NCI-H2196 (cell line): ENCODE data around the gene SERINC5.

Source experiments
- DNase-seq: peaks from one replicate; lab custom pipeline; 2025; ENCODE audit not compliant: unreplicated experiment; lab: John Stamatoyannopoulos, UW

Gene SERINC5

GRCh38 chr5:80071510-80072021, 184.3 kb downstream of the SERINC5 start:
- DNase-seq = no peak

- DNase-seq = no peak
Measured at GRCh38 chr5:80070338-80071056, 185.4 kb downstream of the SERINC5 start.

GRCh38 chr5:80069918-80070318, 185.9 kb downstream of the SERINC5 start:
- no peak for DNase-seq

DNA sequence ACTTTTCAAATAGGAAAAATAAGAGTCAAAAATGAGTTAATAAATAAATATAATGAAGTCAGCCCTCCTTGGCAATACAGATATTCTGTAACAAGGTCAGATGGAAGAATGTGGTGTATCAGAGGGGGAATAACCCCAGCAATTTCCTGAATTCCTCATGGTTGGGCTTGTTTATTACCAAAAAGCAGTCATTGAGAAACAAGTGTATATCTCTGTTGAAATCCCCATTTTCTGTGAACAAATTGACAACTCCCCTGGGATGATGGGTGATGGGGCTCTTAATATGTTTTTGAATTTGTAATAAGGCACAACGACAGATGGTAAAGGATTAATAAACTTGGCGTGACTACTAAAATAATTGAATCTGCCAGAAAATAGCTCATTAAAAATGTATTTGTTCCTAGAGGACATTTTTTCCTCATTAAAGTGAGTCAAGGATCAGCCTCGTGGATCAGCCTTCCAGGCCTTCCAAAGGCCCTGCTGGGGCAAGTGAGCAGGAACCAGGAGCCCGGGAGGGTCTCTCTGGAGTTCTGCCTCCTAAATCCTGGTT, 186.5 kb downstream of the SERINC5 start:
- no peak for DNase-seq

DNA sequence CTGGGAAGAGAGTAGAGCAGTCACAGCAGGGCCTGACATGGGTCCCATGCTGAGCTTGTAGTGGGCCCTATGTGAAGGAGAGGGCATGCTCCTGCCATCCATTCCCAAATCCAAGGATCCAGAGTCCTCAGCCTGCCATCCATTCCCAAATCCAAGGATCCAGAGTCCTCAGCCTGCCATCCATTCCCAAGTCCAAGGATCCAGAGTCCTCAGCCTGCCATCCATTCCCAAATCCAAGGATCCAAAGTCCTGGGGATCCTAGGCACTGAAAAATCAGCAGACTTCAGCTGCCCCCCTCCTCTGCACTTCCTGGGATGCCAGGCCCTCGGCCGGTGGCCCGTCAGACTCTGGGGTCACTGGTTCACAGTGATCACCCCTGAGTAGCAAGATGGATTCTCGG, 187.1 kb downstream of the SERINC5 start:
- no peak for DNase-seq

DNA sequence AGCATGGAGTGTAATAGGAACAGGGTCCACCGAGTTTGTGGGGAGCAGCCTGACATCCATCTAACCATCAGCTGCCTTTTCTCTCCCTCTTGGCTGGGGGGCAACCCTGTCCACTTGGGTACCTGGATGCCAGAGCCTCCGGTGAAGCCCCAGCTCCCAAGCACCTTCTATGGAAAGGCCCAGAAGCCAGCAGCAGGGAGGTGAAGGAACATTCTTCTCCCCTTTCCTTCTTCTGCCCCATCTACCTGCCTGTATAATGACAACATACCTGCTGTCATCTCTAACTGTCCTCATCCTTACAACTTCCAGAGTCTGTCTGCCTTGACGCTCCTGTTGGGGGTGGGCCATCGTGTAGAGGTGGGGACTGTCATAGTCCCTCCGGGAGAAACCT, 187.6 kb downstream of the SERINC5 start:
- no peak for DNase-seq

DNA sequence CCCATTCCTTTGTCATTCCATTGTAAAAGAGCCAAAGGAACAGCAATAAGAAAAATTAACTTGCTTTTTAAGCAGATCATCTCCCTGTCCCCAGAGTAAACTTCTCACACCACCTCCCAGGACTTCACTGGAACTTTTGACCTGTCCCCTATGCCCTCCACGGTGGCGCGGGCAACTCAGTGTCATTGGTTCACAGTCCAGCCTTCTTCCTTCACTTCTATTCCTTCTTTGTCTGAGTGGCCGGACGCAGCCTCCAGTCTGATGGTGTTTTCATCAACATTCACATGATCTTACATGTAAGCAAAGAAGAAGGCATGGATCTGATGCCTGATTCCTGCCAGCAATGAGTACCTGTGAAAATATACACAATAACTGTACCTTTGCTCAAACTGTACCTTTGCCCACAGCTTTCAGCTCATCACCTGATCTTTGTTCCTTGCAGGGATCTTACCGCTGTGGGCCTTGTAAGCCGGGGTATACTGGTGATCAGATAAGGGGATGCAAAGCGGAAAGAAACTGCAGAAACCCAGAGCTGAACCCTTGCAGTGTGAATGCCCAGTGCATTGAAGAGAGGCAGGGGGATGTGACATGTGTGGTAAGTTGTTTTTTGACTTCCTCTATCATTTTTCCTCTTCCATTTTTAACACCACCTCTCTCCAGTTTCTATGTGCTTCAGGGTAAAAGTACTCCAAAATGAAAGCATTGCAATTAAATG, 188.2 kb downstream of the SERINC5 start:
- DNase-seq = no peak

- no peak for DNase-seq
Measured at GRCh38 chr5:80067016-80067415, 188.8 kb downstream of the SERINC5 start.

- DNase-seq = no peak
Measured at GRCh38 chr5:80064124-80064523, 191.7 kb downstream of the SERINC5 start.
